CD4-positive, alpha-beta T cell treated with Interleukin-12 subunit alpha and Interleukin-12 subunit beta, for 1 hour (primary cell): Measurements from ENCODE around the gene GSG1L.

Source experiments
- DNase-seq: peaks from one replicate; pipeline ENCODE4 v3.0.0-alpha.2; 2020

The GSG1L gene

DNA sequence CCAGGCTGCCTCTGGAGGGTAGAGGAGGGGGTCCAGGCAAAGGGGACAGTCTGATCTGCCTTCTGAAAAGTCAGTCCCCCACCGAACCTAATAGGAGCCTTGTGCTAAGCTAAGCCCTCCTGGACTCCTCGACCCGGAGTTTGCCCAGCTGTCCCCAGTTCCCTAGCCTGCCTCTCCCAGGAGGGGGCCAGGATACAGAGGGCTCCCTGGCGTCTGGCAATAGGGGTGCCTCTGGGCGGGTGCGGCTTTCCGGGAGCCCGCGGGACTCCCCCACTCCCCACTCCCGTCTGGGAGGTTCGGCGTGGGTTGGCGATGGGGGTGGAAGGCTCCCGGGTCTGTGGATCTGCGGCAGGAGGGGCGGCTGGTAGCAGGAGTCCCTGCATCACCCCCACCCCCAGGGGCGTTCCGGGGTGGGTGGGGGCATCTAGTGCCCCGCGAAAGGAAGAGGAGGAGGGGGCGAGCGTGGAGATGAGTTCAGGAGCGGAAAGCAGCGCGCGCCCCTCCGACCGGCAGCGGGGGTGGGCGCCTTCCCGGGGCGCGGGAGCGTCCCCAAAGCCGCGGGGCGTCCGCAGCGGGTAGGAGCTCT lies 1.2 kb downstream of the GSG1L start:
- DNase-seq: no peak

DNA sequence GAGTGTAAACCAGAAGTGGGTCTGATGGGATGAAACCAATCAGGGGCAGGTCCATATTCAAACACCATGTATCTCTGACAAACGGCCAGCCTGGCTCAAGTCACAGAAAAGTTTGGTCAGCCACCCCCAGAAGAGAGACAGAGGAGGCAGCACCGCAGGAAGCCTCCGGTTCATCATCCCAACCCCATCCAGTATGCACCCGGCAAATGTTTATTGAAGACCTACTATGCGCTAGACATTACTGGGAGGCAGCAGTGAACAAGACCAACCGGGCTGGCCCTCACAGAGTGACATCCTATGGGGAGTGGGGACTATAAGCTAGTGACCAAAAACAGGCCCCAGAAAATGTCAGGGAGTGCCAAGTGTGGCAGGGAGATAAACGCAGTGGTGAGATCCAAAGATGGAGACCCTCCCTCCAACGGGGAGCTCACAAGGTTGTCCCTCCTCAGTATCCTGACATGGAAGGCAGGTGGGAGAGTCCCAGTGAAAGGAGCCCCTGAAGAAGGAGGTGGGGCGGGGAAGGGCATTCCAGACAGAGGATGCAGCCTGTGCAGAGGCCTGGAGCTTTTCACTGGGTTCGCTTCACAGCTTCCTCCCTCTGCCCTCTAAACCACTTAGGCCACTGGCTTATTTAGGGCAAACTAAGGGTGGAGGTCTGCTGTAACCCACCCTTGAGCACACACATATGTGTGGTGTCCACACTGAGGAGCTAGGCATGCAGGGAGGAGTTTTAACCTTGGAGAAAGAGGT lies 2.0 kb downstream of the GSG1L start:
- DNase-seq: no peak

DNA sequence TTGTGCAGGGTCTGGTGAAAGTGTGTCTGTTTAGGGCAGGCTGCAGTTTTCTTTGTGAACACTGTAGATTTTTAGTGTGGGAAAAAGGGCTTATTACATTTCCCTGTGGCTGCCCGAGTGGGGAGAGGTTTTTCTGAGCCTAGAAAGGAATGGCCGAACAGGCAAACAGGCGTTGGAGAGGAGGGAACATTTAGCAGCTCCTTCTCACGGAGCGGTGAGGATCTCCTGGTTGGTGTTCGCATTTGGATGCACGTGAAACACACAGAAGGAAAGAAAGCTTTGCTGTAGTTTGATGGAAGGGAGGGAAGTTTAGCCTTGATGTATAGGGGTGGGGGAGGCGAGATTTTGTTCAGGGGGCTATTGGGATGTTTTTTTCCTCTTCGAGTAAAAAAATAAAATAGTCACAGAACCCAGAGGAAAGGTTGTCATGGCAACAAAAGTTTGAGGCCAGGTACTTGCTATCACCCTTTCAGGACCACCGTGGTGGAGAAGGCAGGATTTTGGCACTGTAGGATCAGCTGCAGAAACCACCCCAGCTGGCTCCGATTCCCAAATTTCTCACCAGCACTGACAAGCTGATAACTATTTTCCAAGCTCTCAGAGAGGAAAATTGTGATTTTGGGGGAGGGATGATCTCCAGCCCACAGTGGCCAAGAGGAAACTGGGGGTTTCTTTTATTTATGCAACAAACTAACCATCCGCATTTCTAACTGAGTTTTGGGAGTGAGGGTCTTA lies 3.5 kb downstream of the GSG1L start:
- DNase-seq: no peak

DNA sequence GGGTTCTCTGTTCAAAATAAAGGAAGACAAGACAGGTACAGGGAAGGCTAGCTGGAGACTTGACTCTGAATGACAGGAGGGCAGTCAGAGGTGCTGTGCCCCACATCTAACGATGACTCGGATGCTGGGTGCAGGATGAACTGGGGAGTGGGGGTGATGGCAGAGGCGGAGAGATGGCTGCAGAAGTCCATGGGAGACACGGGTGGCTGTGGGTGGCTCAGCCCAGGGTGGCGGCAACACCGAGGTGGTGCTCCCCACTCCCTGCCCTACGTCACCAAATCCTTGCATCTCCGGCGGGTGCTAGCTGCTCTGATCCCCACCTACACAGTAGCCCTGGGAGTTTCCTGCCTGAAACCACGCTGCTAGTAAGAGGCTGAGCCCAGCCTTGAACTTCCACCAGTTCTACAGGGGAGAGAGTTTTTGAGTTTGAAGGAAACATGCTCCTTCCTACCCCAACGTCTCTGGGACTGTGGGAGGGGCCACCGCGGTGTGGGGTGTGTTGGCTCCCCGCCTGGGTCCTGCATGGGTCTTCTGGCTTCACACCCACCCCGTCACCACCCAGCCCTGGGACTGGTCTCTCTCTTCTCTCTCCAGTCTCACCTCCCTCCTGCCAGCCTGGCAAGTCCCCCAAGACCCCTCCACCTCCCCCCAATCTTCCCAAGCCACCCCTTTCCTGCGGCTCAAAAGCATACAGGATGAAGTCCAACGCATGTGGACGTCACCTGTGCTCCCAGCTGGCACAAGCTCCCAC lies 4.5 kb downstream of the GSG1L start:
- no peak for DNase-seq

DNA sequence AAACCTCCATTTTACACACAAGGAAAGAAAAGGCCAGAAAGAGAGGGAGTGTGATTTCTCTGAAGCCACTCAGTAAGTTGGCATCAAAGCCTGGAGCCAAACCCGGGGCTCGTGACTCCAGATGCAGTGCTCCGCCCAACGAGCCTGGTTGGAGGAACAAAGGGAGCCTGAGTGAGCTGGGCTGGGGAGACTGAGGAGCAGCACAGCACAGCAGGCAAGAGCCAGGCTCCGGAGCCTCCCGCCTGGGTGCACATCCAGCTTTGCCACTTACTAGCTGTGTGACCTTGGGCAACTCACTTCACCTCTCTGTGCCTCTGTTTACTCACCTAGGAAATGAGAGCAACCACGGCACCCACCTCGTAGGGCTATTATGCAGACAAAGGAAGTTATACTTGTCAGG lies 5.6 kb downstream of the GSG1L start:
- no peak for DNase-seq

DNA sequence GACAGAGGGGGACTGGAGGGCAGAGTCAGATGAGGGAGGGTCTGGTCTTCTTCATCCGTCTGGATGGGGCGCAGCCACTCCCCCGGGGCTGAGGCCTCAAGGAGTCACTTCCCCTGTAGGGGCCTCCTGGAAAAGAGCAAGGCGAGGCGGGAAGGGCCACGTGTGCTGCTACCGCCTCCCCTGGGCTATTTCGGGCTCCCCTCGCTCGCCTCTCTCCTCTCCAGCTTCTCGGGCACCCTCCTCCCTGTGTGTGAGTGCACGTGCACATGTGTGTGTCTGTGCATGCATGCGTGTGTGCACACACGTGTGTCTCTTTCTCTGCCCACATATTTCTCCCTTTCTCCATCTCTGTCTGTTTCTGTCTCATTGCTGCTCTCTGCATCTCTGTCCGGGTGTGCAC lies 10.1 kb downstream of the GSG1L start:
- no peak for DNase-seq

DNA sequence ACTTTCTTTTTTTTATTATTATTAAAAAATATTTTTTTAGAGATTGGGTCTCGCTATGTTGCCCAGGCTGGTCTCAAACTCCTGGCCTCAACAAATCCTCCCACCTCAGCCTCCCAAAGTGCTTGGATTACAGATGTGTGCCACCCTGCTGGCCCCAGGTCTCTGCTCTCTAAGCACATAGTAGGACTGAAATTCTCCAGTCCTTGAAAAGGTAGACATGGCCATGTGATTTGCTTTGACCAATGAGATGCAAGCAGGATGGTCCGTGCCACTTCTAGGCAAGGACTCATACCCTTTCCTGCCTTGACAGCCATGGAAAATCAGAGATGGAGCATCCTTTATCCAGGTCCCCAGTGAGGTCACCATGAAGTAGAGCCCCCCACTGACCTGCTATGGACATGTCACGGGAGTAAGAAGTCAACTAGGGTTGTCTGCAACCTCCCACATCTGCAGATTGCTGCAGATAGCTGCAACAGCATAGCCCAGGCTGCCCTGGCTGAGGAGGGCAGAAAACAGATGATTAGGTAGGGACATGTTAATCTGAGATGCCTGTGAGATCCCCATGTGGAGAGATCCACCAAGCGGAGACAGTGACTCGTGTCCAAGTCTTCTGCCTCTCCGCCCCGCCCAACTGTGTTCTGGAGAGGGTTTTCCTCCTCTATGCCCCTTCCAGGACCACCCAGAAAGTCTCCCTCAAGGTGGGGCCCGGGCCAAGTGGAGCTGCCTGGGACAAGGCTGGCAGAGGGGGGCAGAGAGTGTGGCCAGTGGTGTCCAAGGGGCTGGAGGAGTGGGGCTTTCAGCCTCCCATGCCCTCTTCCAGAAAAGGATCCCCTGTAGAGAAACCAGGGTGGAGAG lies 11.0 kb downstream of the GSG1L start:
- DNase-seq: no peak

DNA sequence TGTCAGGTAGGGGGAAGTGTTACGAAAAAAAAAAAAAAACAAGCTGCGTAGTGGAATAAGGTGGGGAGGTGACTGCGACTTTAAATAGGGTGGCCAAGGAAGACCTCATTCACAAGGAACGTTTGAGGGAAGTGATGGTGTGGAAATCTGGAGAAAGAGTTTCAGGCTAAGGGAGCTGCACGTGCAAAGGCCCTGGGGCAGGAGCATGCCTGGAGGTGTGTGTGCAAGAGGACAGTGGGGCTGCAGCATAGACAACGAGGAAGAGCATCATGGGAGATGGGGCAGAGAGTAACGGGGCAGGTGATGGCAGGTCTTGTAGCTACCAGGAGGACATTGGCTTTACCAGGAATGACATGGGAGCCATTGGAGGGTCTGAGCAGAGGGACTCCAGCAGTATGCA lies 12.0 kb downstream of the GSG1L start:
- DNase-seq: no peak

DNA sequence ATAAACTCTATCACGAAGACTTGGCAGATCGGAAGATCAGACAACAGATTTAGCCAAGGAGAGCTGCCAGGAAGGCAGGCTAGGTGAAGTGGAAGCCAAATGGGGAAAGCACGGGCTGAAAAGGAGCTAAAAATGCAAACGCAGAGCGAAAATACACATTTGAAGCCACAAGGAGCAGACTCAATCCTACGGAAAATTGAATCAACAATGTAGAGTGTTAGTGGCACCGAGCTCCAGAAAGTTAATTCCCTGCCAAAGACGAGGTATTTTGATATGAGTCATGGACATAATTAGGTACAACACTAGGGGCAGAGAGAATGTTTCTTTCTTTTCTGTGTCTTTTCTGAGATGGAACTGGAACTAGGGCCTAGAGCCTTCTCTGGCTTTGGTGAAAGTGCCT lies 20.7 kb downstream of the GSG1L start:
- DNase-seq: no peak

DNA sequence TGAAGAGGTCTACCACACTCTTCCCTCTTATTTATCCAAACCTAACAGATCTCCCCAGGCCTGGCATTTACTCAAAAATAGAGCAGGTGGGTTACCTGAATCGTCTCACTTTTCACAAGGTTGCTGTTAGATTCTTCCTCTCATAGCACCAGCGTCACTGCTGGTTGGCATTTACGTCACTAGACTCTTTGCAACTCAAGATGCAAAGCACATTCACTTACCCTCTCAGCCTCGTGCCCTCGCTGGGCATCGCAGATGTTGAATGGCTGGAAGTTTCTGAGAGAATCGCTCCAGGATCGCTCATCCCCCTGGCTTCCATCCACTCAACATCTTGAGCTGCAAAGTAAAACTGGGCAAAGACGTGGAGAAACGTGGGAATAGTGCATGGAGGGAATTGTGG lies 21.9 kb downstream of the GSG1L start:
- no peak for DNase-seq

DNA sequence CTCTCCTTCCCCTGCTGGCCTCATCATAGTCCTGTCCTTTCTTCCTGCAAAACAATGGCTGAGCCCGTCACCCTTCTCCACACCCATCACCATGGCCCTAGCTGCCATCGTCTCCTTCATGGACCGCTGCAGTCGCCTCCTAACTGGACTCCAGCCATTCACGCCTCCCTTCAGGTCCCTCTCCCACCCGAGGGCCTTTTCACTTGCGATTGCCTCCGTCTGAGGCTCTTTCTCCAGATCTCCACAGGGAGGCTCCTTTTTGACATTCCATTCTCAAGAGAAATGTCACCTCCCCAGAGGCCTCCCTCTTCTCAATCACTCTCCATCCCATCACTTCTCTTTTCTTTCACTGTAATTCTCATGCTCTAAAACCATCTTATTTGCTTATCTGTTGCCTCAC lies 23.5 kb downstream of the GSG1L start:
- no peak for DNase-seq

DNA sequence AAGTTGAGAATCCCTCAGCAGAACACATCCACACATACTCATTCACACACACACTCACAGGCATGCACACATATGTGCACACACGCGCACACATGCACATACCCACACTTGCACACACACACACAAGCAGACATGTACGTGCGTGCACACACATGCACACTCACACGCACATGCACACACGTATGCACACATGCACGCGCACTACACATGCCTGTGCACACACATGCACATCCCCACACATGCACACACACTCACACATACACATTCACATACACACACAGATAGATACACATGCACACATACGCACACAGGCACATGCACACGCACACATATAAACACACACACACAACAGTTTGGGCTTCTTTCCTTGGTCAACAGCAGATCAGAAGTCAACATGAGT lies 24.0 kb downstream of the GSG1L start:
- no peak for DNase-seq

DNA sequence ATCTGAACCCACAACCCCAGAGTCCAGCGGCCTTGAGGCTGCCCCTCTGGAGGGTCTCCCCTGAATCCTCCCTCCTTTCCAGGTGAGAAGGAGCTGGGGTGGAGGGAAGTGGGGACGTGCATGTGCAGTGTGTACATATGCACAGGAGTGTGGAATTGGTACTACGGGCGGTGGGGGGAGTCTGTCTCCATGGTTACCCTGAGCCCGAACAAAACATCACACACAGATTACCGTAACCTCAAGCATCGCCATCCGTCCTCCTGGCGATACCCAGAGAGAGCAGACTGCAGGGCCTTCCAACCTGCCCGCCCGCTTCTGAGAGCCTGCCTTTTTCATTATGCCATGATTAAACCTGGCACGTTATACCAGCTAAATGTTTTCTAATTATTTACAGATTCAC lies 25.1 kb downstream of the GSG1L start:
- no peak for DNase-seq

DNA sequence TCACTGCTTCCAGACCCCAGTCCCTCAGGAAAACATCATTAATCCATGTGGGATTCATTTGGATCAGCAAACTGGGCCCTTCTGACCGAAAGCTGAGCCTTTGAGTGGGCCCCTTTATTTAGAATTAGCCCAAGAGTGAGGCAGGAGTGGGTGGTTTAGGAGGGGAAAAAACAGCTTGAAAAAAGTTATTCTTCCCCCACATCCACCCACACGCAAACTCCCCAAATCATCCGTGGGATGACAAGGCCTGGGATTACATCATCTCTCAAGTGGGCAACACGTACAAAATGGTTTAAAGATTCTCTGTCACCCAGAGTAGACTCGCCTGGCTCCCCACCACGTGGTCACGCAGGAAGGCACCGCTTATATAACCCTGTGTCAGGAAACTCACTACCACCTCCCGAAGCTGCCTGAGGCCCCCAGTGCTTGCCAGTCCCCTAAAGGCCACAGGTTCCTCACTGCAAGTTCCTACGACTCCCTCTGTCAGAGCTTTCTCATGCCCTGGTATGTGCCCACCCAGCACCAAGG lies 27.6 kb downstream of the GSG1L start:
- no peak for DNase-seq

DNA sequence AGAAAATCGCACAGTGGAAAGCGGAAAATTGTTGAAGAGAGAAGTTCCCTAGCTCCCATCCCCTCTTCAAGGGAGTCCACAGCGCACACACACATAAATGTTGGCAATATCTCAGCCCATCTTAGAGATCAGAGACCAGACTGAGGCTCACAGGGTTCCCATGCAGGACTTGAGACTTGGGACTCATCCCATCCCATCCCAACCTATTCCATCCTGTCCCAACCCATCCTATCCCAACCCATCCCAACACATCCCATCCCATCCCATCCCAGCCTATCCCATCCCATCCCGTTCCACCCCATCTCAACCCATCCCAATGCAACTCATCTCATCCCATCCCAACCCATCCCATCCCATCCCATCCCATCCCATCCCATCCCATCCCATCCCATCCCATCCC lies 29.6 kb downstream of the GSG1L start:
- no peak for DNase-seq

DNA sequence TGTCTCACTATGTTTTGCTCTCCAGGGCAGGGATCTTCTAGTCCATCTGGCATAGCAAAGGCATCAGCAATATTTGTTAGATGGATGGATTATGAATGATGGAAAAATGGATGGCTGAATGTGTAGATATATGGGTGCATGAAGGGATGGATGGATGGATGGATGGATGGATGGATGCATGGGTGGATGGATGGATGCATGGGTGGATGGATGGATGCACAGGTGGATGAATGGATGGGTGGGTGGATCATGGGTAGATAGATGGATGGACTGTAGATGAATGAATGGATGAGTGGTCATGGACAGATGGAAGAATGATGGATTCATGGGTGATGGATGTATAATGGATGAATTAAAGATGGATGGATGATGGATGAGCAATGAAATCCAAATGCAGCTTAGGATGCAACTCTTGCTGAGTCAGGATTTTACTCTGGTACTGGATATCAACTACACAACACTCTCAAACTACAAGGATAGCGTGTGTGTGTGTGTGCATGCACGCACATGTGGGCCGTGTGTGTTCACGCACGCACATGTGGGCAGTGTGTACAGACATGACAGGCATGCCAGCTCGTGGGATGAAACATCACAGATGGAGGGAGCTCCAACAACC lies 34.0 kb downstream of the GSG1L start:
- DNase-seq: no peak

DNA sequence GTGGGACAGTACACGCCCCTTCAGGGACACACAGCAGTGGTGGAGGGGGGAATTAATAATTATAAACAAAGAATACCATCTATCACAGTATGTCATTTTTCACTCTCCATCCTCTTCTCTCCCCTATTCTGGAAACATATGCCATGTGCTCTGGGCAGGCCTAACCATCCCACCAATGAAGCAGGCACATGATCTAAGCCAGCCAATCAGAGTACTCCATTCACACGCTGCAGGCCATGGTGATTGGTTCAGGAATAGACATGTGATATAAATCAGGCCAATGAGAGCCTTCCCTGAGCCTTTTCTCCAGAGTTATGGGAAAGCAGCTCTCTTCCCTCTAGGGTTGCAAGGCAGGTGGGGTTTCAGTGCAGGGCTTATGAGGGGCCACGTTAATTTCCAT lies 36.5 kb downstream of the GSG1L start:
- DNase-seq: no peak

DNA sequence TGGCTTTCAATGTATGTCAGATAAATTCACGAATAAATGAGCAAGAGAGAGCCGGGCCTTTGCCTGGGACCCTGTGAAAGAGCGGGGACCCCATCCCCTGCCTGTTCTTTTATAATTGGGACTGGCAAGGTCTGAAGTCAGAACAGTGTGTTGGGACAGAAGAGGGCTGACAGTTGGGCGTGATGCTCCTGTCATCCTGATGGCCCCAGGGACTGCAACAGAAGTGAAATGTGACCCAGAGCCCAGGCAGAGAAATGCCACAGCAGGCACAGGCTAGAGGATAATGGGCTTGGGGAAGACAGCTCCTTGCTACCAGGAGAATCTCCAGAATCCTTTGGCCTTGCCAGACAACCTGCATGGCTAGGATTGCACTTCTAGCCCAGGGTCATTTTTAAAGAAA lies 37.9 kb downstream of the GSG1L start:
- no peak for DNase-seq

DNA sequence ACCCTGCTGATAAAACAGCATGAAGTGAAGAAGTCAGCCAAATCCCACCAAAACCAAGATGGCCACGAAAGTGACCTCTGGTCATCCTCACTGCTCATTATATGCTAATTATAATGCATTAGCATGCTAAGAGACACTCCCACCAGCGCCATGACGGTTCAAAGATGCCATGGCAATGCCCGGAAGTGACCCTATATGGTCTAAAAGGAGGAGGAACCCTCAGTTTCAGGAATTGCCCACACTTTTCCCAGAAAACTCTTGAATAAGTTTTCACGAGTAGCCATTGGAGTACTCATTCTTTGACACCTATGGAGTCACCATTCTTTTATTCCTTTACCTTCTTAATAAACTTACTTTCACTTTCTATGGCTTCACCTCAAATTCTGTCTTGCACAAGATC lies 44.3 kb downstream of the GSG1L start:
- DNase-seq: no peak

DNA sequence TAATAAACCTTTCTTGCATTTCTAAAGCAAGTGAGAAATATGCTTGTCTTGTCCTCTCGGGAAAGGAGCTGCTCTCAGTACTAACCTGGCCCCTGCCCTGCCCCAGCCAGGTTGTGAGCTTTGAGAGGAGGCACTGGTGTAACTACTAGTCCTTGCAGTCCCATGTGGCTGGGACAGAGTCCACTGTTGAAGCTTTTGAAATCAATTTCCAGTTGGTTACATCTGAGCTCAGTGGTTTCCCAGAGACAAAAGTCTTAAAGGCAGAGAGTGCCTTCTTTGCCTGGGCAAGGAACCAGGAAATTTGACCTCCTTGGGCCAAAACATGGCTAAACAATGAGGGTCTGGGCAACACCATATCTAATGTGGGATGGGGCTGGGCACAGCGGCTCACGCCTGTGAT lies 48.7 kb downstream of the GSG1L start:
- DNase-seq: no peak

DNA sequence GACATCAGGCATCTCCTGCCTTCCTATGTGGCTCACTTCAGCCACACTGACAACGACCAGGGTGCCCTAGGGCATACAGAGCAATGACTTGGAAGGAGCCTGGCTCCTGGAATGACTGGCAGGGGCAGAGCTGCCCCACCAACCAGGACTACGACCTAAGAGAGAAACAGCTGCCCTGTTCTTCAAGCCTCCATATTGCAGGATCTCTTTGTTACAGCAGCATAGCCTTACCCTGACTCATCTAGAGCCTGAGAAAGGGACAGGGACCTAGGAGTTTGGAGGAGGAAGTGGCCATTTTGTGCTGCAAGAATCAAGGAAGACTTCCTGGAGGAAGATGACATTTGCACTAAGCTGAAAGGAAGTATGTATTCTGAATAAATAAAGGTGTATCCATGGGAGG lies 49.6 kb downstream of the GSG1L start:
- DNase-seq: no peak

DNA sequence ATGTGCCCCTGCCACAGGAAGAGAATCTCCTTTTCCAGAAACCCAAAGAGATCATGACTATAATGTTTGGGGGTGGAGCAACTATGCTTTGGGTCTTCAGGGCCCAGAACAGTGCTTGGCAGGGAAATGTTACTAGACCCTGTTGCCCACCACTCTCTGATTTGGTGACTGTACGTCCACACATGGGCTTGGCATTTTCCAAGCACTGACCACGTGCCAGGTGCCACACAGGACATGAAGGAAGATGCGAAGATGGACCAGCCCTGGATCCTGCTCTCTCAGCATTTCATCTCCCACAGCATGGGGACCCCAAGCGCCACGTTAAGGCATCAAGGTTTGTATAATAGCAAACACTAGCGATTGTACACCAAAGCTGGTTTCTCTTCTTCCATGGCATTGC lies 50.1 kb downstream of the GSG1L start:
- DNase-seq: no peak
